ENCODE measurements around the gene BCAR3. TPM values are rescaled to one million over a fixed set of nuclear protein-coding genes. Genes with fewer than 3 reads are reported as not detected.

BCAR3 gene
- total and polyA plus RNA-seq, 4 donors, result 12.2 to 33.3 (median 18.2) TPM

DNA sequence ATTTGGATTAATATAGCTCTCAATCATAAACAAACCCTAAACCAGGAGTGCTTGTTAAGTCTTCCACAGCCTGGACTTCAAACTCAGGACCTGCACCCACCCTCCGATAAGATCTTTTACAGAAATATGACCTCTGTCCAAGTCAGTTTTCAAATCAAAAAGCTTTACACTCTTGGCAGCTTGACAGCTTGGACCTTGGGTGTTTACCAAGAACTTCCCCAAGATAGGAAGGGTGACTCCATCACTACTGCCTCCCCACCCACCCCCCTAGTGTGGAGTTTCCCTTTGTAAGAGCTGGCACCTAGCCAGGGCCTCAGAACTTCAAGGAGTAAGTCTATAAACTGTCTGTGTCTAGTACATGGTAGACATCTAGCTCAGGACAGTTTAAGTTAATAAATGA lies 9.6 kb downstream of the BCAR3 start:
- Histone ChIP-seq H3K4me3 (no peak overlapping the region), H3K36me3 (ENCODE audit: control insufficient read depth in 4 of 4, insufficient read depth in 4 of 4, low read length in 4 of 4) (peaks cover 0 to 5% (median 0%) of the 10 kb centered on the region in 4 donors), H3K4me1 (ENCODE audit: control insufficient read depth in 5 of 5, insufficient read depth in 5 of 5, low read length in 5 of 5) (peaks cover 25 to 43% (median 32%) of the 10 kb centered on the region in 5 donors), H3K27me3 (ENCODE audit: control insufficient read depth in 3 of 3, insufficient read depth in 3 of 3, low read length in 2 of 3) (no peaks in the 10 kb centered on the region), H3K27ac (ENCODE audit: low read depth in 1 of 2, low read length in 1 of 2) (peak overlapping the region in 1 of 2 donors; percentile 84), H3K9me3 (ENCODE audit: control insufficient read depth in 4 of 4, insufficient read depth in 3 of 4, low read length in 3 of 4) (no peaks in the 10 kb centered on the region), H3K9ac (ENCODE audit: insufficient read depth in 1 of 2, low read length in 2 of 2) (no peak overlapping the region)
- TF ChIP-seq, protein P1, sequence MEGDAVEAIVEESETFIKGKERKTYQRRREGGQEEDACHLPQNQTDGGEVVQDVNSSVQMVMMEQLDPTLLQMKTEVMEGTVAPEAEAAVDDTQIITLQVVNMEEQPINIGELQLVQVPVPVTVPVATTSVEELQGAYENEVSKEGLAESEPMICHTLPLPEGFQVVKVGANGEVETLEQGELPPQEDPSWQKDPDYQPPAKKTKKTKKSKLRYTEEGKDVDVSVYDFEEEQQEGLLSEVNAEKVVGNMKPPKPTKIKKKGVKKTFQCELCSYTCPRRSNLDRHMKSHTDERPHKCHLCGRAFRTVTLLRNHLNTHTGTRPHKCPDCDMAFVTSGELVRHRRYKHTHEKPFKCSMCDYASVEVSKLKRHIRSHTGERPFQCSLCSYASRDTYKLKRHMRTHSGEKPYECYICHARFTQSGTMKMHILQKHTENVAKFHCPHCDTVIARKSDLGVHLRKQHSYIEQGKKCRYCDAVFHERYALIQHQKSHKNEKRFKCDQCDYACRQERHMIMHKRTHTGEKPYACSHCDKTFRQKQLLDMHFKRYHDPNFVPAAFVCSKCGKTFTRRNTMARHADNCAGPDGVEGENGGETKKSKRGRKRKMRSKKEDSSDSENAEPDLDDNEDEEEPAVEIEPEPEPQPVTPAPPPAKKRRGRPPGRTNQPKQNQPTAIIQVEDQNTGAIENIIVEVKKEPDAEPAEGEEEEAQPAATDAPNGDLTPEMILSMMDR (IDR thresholded peaks at IDR 0.05; ENCODE audit: control extremely low read depth, extremely low read depth), result no peak
- ATAC-seq (ENCODE audit: insufficient read depth, low FRiP score) (peak; percentile 32), DNase-seq (peak; percentile 81 to 90 (median 90))
- WGBS, 2 donors, result 16 to 54% methylated on average over 1 of the region's 1 CpG

DNA sequence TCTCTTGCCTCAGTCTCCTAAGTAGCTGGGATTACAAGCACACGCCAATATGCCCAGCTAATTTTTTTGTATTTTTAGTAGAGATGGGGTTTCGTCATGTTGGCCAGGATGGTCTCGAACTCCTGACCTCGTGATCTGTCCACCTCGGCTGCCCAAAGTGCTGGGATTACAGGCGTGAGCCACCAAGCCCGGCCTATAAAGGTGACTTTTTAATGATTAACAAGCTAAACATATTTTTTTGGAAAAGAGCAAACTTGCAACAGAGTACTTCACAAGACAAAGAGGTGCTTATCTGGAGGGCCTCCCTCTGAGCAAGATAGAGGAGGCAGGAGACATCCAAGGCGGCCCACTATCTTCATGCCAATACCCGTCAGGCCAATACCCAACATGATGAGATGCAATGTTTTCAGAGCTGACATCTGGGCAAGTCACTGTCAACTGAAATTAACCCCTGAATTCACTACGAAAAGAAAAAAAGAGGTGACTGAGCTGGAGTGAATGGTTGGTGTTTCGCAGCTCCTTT lies 10.5 kb downstream of the BCAR3 start:
- Histone ChIP-seq H3K27me3 (ENCODE audit: control insufficient read depth in 3 of 3, insufficient read depth in 3 of 3, low read length in 2 of 3) (no peaks in the 10 kb centered on the region), H3K36me3 (ENCODE audit: control insufficient read depth in 4 of 4, insufficient read depth in 4 of 4, low read length in 4 of 4) (peaks cover 0 to 5% (median 2%) of the 10 kb centered on the region in 4 donors), H3K9ac (ENCODE audit: insufficient read depth in 1 of 2, low read length in 2 of 2) (no peak overlapping the region), H3K4me3 (no peak overlapping the region), H3K9me3 (ENCODE audit: control insufficient read depth in 4 of 4, insufficient read depth in 3 of 4, low read length in 3 of 4) (no peaks in the 10 kb centered on the region), H3K27ac (ENCODE audit: low read depth in 1 of 2, low read length in 1 of 2) (peak overlapping the region in 1 of 2 donors; percentile 45), H3K4me1 (ENCODE audit: control insufficient read depth in 5 of 5, insufficient read depth in 5 of 5, low read length in 5 of 5) (peaks cover 25 to 40% (median 30%) of the 10 kb centered on the region in 5 donors)
- ATAC-seq (ENCODE audit: insufficient read depth, low FRiP score) (no peak), DNase-seq (peak in 1 of 3 donors; percentile 29)
- WGBS, 2 donors, result 76 to 88% methylated on average over 11 of the region's 11 CpGs
- TF ChIP-seq, protein P1 (IDR thresholded peaks at IDR 0.05; ENCODE audit: control extremely low read depth, extremely low read depth), result no peak

DNA sequence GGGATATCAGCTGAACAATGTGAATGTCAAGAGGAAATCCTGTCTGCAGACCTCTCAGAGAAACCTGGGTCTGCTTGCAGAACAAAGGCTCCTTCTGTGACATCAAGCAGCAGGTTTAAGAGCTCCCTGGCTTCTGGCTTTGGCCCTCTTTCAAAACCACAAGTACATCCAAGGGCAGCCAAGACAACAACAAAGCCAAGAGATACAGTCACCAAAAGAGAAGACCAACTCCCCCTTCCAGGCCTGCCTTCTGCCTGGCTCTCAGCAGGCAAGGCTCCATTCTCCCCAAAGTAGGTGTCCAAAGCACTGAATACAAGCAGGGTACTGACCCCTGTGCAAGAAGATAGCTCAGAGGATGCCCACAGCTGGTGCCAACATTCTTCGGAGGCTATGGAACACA lies 11.5 kb downstream of the BCAR3 start:
- peaks cover 0 to 5% (median 2%) of the 10 kb centered on the region in 4 donors for H3K36me3 ChIP-seq (ENCODE audit: control insufficient read depth in 4 of 4, insufficient read depth in 4 of 4, low read length in 4 of 4)
- peak overlapping the region; percentile 42 to 58 for H3K27ac ChIP-seq (ENCODE audit: low read depth in 1 of 2, low read length in 1 of 2)
- no peaks in the 10 kb centered on the region for H3K27me3 ChIP-seq (ENCODE audit: control insufficient read depth in 3 of 3, insufficient read depth in 3 of 3, low read length in 2 of 3)
- peaks cover 22 to 35% (median 31%) of the 10 kb centered on the region in 5 donors for H3K4me1 ChIP-seq (ENCODE audit: control insufficient read depth in 5 of 5, insufficient read depth in 5 of 5, low read length in 5 of 5)
- H3K9ac ChIP-seq (ENCODE audit: insufficient read depth in 1 of 2, low read length in 2 of 2), result no peak overlapping the region
- WGBS, 2 donors, result 75 to 81% methylated on average over 1 of the region's 1 CpG
- H3K9me3 ChIP-seq (ENCODE audit: control insufficient read depth in 4 of 4, insufficient read depth in 3 of 4, low read length in 3 of 4), result no peaks in the 10 kb centered on the region
- TF ChIP-seq, protein P1 (IDR thresholded peaks at IDR 0.05; ENCODE audit: control extremely low read depth, extremely low read depth), result no peak
- ATAC-seq (ENCODE audit: insufficient read depth, low FRiP score), result peak; percentile 19
- no peak overlapping the region for H3K4me3 ChIP-seq
- peak in 1 of 3 donors; percentile 62 for DNase-seq
